Activated naive CD4-positive, alpha-beta T cell treated with anti-CD3 and anti-CD28 coated beads, Interleukin-2, amount 50 U/mL, for 72 hours (primary cell): ENCODE results near the gene APC2. TPM values are rescaled to one million over a fixed set of nuclear protein-coding genes. Genes with fewer than 3 reads are reported as not detected.
A peak's percentile ranks its signal among the peaks of the same experiment; 100 is the strongest.

Experiments
- ATAC-seq, 2 donors: fragments of 150-1000 bp; cut with Tn5 transposase; 2 replicates each; pipeline ENCODE4 v1.10.0; 2021; ENCODE audit warnings: mild to moderate bottlenecking in 2 of 2, moderate library complexity in 2 of 2
- DNase-seq, 2 donors: peaks; one replicate each; pipeline ENCODE4 v3.0.0; 2021 to 2022; ENCODE audit warnings: low spot score in 2 of 2
- H3K27ac Mint-ChIP-seq, 2 donors: one replicate each; pipeline ENCODE4 v1.8.0; 2022; ENCODE audit warnings: mild to moderate bottlenecking in 2 of 2, mixed read lengths in 2 of 2
- H3K36me3 Mint-ChIP-seq, 2 donors: one replicate each; pipeline ENCODE4 v1.8.0; 2022; ENCODE audit warnings: mixed read lengths in 2 of 2
- H3K9me3 Mint-ChIP-seq, 2 donors: one replicate each; pipeline ENCODE4 v1.8.0; 2022; ENCODE audit warnings: mixed read lengths in 2 of 2
- total RNA-seq, 2 donors: library from RNA; stranded (reverse); gene quantifications; one replicate each; pipeline ENCODE4 v1.2.3, GENCODE V29; 2022

APC2 gene, protein sequence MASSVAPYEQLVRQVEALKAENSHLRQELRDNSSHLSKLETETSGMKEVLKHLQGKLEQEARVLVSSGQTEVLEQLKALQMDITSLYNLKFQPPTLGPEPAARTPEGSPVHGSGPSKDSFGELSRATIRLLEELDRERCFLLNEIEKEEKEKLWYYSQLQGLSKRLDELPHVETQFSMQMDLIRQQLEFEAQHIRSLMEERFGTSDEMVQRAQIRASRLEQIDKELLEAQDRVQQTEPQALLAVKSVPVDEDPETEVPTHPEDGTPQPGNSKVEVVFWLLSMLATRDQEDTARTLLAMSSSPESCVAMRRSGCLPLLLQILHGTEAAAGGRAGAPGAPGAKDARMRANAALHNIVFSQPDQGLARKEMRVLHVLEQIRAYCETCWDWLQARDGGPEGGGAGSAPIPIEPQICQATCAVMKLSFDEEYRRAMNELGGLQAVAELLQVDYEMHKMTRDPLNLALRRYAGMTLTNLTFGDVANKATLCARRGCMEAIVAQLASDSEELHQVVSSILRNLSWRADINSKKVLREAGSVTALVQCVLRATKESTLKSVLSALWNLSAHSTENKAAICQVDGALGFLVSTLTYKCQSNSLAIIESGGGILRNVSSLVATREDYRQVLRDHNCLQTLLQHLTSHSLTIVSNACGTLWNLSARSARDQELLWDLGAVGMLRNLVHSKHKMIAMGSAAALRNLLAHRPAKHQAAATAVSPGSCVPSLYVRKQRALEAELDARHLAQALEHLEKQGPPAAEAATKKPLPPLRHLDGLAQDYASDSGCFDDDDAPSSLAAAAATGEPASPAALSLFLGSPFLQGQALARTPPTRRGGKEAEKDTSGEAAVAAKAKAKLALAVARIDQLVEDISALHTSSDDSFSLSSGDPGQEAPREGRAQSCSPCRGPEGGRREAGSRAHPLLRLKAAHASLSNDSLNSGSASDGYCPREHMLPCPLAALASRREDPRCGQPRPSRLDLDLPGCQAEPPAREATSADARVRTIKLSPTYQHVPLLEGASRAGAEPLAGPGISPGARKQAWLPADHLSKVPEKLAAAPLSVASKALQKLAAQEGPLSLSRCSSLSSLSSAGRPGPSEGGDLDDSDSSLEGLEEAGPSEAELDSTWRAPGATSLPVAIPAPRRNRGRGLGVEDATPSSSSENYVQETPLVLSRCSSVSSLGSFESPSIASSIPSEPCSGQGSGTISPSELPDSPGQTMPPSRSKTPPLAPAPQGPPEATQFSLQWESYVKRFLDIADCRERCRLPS (N-terminal part only)
- under 1 TPM; 0.09 to 0.14 TPM for total RNA-seq

DNA sequence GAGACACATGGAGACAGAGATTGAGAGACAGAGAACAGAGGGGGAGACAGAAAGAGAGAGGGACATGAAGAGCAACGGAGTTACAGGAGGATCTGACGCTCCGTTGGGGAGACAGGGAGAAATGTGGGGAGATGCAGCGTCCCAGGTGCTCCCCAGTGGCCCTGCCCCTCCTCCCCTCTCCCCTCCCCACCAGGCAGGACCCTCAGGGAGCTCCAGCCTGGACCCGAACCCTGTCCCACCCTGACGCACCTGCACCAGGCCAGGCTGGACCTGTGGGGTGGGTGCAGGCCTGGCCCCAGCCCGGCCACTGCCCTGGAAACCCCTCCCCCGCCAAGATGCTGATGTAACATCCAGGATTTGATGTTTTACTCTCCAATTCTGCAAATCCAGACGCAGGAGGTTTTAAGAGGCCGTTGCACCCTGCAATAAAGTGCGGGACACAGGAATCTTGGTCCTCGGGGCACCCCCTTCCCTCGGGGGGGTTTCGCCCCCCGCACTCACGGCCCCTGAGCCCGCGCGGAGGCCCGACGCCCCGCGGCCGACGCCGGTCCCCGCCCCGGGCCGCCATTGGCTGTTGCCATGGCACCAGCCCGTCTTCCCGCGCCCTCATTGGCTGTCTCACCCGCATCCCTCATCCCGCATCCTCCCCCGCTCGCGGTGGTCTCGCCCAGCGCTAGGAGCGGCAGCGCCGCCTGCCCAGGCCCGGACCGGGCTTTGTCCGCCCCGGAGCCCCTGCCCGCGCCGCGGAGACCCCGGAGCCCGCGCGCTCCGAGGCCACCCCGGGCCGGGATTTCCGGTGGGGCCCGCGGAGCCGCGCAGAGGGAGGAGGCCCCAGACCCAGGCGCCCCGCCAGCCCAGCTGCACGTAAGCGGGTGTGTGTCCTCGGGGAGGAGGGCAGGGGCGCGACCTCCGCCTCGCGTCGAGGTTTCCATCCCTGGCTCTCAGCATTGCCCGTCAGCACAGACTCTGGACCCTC is at the start of gene APC2:
APC2 (plus strand) TSS at position 655 of the 976 bp plus-strand sequence. CDS start 2,881 bp downstream, outside the sequence.
- peaks cover 0 to 7% of the 10 kb centered on the region in 2 donors for H3K36me3 Mint-ChIP-seq
- DNase-seq (peak in 1 of 2 donors; percentile 50), ATAC-seq (peak in 1 of 2 donors; percentile 25)
- H3K27ac Mint-ChIP-seq, result no peak within 1 kb of the TSS
- H3K9me3 Mint-ChIP-seq, result no peaks in the 10 kb centered on the region

DNA sequence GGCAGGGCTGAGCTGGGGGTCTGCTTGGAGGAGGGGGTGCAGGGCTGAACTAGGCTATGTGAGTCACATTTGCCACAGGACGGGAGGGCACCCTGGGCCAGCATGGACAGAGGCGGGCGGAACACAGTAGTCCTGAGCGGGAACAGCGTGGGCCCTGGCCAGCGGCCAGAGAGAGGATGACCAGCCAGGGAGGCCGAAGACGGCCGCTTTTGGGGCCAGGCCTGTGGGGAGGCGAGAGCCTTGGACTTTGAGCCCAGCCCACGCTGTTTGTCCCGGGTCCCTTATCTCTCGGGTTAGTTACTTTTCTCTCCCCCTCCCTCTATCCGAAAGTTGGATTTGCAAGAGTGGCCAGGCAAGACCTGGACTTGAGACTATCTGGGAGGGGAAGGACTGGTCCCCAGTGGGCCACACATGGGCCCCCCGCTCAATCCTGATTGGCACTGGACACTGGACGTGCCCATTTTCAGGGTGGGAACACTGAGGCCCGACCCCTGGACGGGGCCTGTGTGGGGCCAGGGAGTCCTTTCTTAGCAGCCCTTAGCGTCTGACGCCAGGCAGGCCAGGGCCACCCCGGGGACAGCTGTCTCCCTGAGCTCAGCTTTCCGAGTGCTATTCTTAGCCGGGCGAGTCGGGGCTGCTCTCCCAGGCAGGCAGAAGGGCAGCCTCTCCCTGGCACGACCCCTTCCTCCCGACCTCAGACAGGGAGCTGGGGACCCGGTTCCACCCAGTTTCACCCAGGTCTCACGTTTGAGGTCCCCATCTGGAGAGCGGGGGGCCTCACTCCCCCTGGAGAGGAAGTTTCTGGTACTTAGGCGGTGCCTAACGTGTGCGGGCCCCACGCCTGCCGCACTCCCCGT is 49.4 kb upstream of the APC2 start:
- no peak for DNase-seq
- Mint-ChIP-seq H3K9me3 (no peaks in the 10 kb centered on the region), H3K36me3 (no peaks in the 10 kb centered on the region), H3K27ac (no peak overlapping the region)
- ATAC-seq, result peak; percentile 16 to 30

DNA sequence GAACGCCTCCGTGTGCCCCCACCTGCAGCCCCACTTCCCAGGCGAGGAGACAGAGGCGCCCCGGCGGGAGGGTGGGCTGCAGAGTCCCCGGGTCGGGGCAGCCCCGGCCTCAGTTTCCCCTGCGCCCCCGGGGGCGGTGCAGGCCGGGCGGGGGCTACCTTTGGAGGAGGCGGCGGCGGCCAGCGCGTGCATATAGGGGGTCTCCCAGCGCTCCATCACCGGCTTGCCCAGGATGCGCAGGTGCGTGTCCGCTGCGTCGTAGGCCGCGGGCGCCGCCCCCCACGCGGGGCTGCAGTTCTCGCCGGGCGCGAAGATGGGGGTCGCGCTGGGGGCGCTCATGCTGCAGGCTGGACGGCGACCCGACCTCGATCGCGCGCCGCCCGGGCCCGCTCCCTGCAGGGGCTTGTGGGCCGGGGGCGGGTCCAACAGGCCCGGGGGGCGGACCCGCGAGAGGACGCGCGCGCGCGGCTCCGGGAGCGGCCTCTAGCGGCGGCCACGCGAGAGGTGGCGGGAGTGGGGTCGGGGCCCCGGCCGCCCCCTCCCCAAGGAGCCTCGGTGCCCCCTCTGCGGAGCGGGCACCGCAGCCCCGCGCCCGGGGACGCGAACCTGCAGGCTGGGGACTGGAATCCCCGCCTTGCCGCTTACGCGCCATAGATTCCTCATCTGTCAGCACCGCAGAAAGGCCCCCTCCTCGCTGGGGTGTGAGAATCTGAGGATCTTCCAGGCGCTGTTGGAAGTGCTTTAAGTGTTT is 48.6 kb upstream of the APC2 start, which contains the start of gene GAMT:
GAMT (minus strand) TSS at position 405 of the 751 bp plus-strand sequence; CDS start at position 339, 66 bp downstream.
- peak; percentile 54 to 85 for ATAC-seq
- Mint-ChIP-seq H3K36me3 (no peaks in the 10 kb centered on the region), H3K9me3 (no peaks in the 10 kb centered on the region), H3K27ac (no peak within 1 kb of the TSS)
- peak in 1 of 2 donors; percentile 74 for DNase-seq

DNA sequence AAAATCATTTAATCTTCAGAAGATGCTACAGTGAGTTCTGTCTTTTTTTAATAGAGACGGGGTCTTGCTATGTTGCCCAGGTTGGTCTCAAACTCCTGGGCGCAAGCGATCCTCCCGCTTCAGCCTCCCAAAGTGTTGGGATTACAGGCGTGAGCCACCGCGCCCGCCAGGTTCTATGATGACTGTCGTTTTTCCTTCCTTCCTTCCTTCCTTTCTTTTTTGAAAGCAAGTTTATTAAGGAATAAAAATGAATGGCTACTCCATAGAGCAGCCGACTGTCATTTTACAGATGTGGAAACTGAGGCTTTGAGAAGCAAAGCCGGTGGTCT is 48.1 kb upstream of the APC2 start:
- ATAC-seq (no peak), DNase-seq (no peak)
- Mint-ChIP-seq H3K36me3 (no peaks in the 10 kb centered on the region), H3K9me3 (no peaks in the 10 kb centered on the region), H3K27ac (no peak overlapping the region)

DNA sequence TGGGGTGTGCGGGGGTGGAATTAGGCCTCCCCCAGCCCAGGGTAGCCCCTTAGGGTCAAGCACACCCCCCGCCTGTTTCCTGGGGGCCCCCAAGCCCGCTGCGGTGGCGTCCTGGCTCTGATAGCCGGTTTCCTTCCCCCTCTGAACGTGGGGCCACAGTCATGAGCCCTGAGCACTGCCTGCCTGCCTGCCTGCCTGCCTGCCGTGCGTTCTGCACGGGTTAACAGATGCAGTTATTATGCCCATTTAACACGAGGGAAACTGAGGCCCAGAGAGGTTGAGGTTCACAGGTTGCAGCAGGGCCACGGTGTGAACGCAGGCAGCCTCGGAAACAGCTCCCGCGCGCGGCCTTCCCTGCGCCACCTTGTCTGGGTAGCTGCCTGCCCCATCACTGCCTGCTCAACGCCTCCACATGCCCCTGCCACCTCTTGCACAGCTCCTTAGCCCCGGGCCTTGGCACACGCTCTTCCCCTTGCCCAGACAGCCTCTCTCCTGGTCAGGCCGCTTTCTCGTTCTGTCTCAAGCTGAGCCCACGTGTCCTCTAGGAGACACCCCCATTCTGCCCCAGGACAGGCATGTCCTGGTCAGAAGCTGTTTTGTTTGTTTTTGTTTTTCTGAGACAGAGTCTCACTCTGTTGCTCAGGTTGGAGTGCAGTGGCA is 47.4 kb upstream of the APC2 start:
- Mint-ChIP-seq H3K9me3 (no peaks in the 10 kb centered on the region), H3K36me3 (no peaks in the 10 kb centered on the region), H3K27ac (no peak overlapping the region)
- no peak for ATAC-seq
- no peak for DNase-seq

DNA sequence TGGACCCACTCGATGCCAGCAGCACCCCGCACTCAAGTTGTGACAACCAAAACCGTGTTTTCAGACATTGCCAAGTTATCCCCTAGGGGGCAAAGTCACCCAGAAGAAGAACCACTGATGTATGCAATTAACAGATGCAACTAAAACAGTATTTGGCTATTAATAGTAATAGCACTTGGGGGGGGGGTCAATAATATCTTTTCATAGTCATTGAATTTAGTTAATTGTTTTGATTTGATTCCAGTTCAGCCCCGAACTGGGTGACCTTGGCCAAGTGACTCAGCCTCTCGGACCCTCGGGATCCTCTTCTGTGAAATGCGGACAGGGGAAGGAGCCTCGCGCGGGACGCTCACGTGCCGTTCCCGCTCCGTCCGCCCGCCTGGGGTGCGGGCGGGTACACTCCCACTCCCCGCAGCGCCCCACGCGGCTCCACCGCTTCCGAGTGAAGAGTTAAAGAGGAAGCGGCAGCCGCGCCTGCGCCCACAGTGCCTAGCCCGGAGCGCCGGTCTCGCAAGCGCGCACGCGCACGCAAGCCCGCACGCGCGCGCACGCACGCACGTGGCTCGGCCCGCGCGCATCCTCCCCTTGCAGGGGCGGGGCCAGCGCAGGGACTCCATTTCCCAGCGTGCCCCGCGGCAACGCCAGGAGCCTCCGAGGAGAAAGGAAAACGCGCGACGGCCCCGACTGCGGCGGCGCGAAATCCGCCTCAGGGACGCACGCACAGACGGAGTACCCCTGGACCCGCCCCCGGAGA is 43.0 kb upstream of the APC2 start:
- Mint-ChIP-seq H3K36me3 (peaks cover 20 to 24% of the 10 kb centered on the region in 2 donors), H3K27ac (peak overlapping the region; percentile 60 to 87), H3K9me3 (no peaks in the 10 kb centered on the region)
- peak; percentile 86 to 90 for ATAC-seq
- DNase-seq, result peak; percentile 100

DNA sequence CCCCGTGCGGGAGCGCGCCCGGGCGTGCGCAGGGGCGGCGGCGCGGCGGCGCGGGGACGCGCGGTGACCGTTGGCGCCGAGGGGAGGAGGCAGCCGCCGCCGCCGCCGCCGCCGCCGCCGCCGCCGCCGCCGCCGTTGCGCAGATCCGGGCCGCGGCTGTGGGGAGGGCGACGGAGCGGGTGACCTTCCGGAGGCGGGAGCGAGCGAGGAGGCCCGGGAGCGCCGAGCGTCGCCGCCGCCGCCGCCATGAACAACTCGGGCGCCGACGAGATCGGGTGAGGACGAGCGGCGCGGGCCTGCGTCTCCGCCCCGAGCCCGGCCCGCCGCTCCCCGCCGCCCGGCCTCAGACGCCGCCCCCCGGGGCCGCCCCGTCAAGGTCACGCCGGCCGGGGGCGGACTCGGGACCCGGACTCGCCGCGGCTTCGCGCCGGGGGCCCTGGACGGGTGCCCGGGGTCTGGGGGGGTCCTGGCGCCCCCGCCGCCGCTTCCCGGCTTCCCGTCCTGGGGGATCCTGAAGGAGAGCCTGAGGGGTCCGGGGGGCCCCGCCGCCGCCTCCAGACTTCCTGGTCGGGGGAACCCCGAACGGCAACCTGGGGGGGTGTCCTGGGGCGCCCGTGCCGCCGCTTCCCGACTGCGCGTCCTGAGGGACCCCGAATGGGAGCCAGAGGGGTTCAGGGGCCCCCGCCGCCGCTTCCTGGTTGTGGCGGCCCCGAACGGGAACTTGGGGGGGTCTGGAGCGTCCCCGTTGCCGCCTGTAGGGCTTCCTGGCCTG is 42.2 kb upstream of the APC2 start, which contains the start of gene DAZAP1:
DAZAP1 (plus strand) TSS at position 59 of the 772 bp plus-strand sequence; CDS start at position 247, 188 bp downstream.
- Mint-ChIP-seq H3K27ac (peak within 1 kb of the TSS; percentile 87 to 88), H3K36me3 (peaks cover 20 to 24% of the 10 kb centered on the region in 2 donors), H3K9me3 (no peaks in the 10 kb centered on the region)
- peak; percentile 42 to 69 for DNase-seq
- ATAC-seq, result peak; percentile 19 to 36

DNA sequence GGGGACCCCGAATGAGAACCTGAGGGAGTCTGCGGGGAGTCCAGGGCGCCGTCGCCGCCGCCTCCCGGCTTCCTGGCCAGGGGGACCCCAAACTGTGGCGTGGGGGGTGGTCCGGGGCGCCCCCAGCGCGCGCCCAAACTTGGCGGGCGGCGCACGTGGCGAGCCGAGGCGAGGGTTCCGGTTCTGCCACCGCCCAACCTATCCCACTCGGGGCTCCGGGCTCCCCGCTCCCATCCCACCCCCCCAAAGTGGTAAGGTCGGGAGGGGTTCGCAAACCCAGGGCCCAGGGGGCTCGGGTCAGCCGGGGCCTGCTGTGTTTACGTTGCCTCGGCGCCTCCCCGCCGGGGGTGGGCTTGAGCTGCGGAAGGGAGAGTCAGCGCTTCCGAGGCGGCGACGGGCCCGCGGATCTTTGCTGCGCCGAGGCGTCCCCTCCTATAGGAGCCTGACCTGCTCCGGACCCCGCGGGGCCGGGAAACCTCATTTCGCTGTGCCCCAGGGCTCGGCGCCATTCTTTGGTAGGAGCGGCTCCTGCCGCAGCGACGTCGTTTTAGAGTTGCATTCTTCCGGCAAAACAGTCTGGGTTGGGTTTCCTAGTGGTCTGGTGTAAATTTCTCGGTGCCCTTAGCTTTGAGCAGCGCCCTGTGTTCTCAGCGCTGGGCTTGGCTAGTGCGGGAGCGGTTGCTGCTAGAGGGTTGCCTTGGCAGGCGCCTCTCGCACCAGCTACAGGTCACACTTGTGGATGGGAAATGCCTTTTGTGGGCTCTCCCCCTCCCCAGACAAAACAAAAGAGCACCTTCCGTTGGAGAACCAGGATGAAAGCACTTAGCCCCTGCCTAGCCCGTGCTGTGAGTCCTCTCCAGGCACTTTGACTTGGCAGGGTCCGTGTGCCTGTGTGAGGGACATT is 41.4 kb upstream of the APC2 start:
- ATAC-seq (peak in 1 of 2 donors; percentile 9), DNase-seq (peak; percentile 57 to 67)
- H3K36me3 Mint-ChIP-seq, result peaks cover 20 to 24% of the 10 kb centered on the region in 2 donors
- H3K9me3 Mint-ChIP-seq, result no peaks in the 10 kb centered on the region
- H3K27ac Mint-ChIP-seq, result peak overlapping the region; percentile 88 to 98

DNA sequence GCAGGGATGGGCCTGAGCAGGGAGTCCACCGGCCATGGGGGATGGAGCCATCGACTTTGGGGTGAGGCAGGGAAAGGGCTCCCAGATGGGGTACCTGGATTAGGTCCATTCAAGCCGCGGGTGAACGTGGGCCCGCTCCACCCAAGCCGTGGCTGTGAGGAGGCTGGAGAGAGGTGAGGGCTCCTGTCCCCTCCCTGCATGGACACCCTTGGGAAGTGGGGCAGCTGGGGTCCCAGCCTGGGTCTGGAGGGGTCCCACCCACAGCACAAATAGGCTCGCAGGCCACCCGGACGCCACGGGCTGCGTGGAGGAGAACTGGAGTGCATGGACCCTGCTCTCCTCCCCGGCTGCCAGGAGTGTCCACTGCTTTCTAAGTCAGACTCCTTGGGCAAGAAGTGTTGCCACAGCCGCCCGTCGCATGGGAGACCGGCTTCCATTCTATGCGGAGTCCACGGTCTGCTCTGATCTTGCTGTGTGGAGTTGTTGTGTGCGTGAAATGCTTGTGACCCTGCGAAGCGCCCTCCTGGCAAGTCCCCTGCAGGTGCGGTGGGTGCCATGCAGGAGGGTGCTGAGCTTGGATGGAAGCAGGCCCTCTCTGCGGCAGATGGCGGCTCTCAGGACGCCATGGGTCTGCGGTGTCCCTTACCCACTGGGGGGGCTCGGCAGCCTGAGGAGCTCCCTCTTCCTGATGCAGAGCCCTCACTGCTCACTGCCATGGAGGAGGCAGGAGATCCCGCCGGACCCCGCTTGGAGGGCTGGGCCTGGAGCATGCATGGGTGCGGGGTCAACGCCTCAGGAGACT is 40.5 kb upstream of the APC2 start:
- H3K36me3 Mint-ChIP-seq, result peaks cover 20 to 24% of the 10 kb centered on the region in 2 donors
- peak overlapping the region; percentile 88 to 98 for H3K27ac Mint-ChIP-seq
- ATAC-seq (no peak), DNase-seq (no peak)
- H3K9me3 Mint-ChIP-seq, result no peaks in the 10 kb centered on the region

DNA sequence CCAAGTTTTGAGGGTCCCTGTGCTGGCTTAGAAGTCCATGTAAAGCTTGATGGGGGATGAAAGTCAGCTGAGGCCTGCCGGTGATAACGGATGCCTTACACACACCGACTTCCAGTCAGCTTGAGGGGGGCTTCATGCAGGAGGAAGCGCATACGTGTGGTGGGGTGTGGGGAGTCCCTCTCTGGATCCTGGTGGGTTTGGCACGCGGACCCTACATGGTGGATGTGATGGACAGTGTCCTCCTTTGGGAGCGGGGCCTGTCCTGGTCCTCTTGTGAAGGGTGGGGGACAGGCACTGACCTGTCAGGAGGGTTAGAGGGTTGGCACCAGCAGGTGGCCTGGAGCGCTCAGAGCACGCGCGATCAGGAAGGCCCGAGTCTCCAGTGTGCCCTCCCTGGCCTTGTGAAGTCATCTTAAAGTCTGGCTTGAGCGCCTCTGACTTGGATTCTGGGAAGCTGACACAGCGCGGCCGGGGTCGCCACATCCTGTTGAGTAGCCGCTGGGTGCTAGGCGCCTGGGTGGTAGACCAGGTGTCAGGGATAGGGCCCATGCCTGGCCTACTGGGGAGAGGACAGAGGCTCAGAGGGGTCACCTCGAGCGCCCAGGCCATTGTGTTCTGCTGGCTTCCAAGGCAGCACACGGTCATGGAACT is 39.7 kb upstream of the APC2 start:
- no peak for DNase-seq
- no peak for ATAC-seq
- Mint-ChIP-seq H3K36me3 (peaks cover 20 to 24% of the 10 kb centered on the region in 2 donors), H3K27ac (peak overlapping the region; percentile 88 to 91), H3K9me3 (no peaks in the 10 kb centered on the region)
